K562 (cell line): ENCODE measurements around the gene FGF5. TPM values are rescaled to one million over a fixed set of nuclear protein-coding genes. Genes with fewer than 3 reads are reported as not detected.
A peak's percentile ranks its signal among the peaks of the same experiment; 100 is the strongest.

Experiments
- ARID1B ChIP-seq: fragments of 450-650 bp; IDR thresholded peaks from 2 replicates; pipeline ENCODE4 v1.6.1; 2016; ENCODE audit warnings: antibody characterized with exemption, mild to moderate bottlenecking, inconsistent platforms
- CCAR2 ChIP-seq: fragments of 200-400 bp; formaldehyde crosslinking; IDR thresholded peaks from 2 replicates; pipeline ENCODE4 v1.6.1; 2017; ENCODE audit warnings: mild to moderate bottlenecking, low read depth, low read length
- CHD2 ChIP-seq: IDR thresholded peaks from 2 replicates; pipeline ENCODE4 v1.6.1; 2011; ENCODE audit warnings: low read depth, low read length
- FOSL1 ChIP-seq: fragments of 200-800 bp; sonication (Bioruptor generic); conservative IDR thresholded peaks from 2 replicates; pipeline ENCODE4 v1.6.1; 2016; ENCODE audit warnings: missing genetic modification characterization, missing compliant biosample characterization
- FOXM1 ChIP-seq, 2 experiments: fragments of 450-650 bp in 1 of 2; sonication (generic) in 1 of 2; formaldehyde crosslinking in 1 of 2; IDR thresholded peaks; 2 replicates each; pipeline versions ENCODE4 v1.6.1 to v1.9.0; 2017 to 2022; ENCODE audit warnings: low read depth in 2 of 2, mild to moderate bottlenecking in 2 of 2, missing genetic modification reagents in 1 of 2, moderate library complexity in 1 of 2
- NR4A1 ChIP-seq, 2 experiments: fragments of 250-450 bp in 1 of 2; fragments of 450-650 bp in 1 of 2; sonication (Bioruptor Pico) in 1 of 2; IDR thresholded peaks; 2 replicates each; pipeline versions ENCODE4 v1.4.0 to v1.6.1; 2016 to 2020; ENCODE audit warnings: mild to moderate bottlenecking in 2 of 2, missing compliant biosample characterization in 1 of 2, missing genetic modification characterization in 1 of 2, moderate library complexity in 1 of 2
- PREB ChIP-seq: sonication (generic); formaldehyde crosslinking; IDR thresholded peaks from 2 replicates; pipeline ENCODE4 v1.8.1; 2023; ENCODE audit warnings: mild to moderate bottlenecking, missing genetic modification reagents
- RUNX1 ChIP-seq: sonication (generic); IDR thresholded peaks from 2 replicates; pipeline ENCODE4 v1.6.1; 2016; ENCODE audit warnings: antibody characterized with exemption, low read depth
- SMAD1 ChIP-seq: fragments of 150-350 bp; IDR thresholded peaks from 2 replicates; pipeline ENCODE4 v1.6.1; 2014; ENCODE audit warnings: low read length, low read depth; ENCODE audit not compliant: partially characterized antibody
- SOX6 ChIP-seq: fragments of 450-650 bp; IDR thresholded peaks from 2 replicates; pipeline ENCODE4 v1.6.1; 2014; ENCODE audit warnings: mild to moderate bottlenecking
- ZC3H11A ChIP-seq: IDR thresholded peaks from 2 replicates; pipeline ENCODE4 v1.6.1; 2012; ENCODE audit warnings: low read depth, low read length, improper control_type of control experiment
- ZNF717 ChIP-seq: fragments of 250-450 bp; sonication (Bioruptor Pico); IDR thresholded peaks from 2 replicates; pipeline ENCODE4 v1.5.0; 2021
- polyA plus RNA-seq, 8 experiments: library from polyadenylated mRNA; depleted of rRNA in 4 of 8; stranded (reverse) in 5 of 8; unstranded in 3 of 8; fragments of >200 nt; fragmentation: Nextera tagmentation in 2 of 8; fragmentation: Illumina TruSeq in 1 of 8; extraction: Ambion mirVana in 2 of 8; extraction: Trizol in 1 of 8; gene quantifications; 2 replicates each; pipeline versions ENCODE4 v1.2.1 to v1.2.3, GENCODE V29; 2011 to 2014; ENCODE audit warnings: inconsistent platforms in 1 of 8, missing spikeins in 1 of 8
- total RNA-seq, 7 experiments: library from RNA; depleted of rRNA in 6 of 7; stranded (reverse); fragments of >200 nt in 6 of 7; fragmentation: Illumina TruSeq in 2 of 7; extraction: Trizol in 2 of 7; gene quantifications; 2 replicates each; pipeline versions ENCODE4 v1.2.1 to v1.2.3, GENCODE V29; 2011 to 2021; ENCODE audit warnings: low replicate concordance in 1 of 7
- TF ChIP-seq, protein P1 (sequence below), 2 experiments: fragments of 200-800 bp in 1 of 2; sonication (Bioruptor generic) in 1 of 2; sonication (generic) in 1 of 2; formaldehyde crosslinking in 1 of 2; IDR thresholded peaks in 1 of 2; conservative IDR thresholded peaks in 1 of 2; 2 replicates each; pipeline versions ENCODE4 v1.5.0 to v1.6.1; 2016 to 2020; ENCODE audit warnings: missing compliant biosample characterization in 1 of 2, missing genetic modification characterization in 1 of 2, missing genetic modification reagents in 1 of 2
- TF ChIP-seq, protein P2 (sequence below): fragments of 450-650 bp; IDR thresholded peaks from 2 replicates; pipeline ENCODE4 v1.6.1; 2017; ENCODE audit warnings: antibody characterized with exemption, mild to moderate bottlenecking
- TF ChIP-seq, protein P3 (sequence below): sonication (generic); formaldehyde crosslinking; IDR thresholded peaks from 2 replicates; pipeline ENCODE4 v1.8.0; 2022; ENCODE audit warnings: missing genetic modification reagents, mild to moderate bottlenecking, moderate library complexity, borderline replicate concordance

FGF5 gene
- total and polyA plus RNA-seq, 9 of the 15 experiments (the other 6 are each of a cell fraction or from before 2014, with no cell fraction given): 0.38 to 2.7 (median 1.1) TPM

GRCh38 chr4:80253510-80253909, 13.0 kb upstream of the FGF5 start (continued):
- TF ChIP-seq CHD2 (no peak), CCAR2 (no peak), ZC3H11A (no peak), PREB (no peak), SMAD1 (peak; percentile 63), NR4A1 (CRISPR knock-in tag; IDR thresholded peaks at IDR 0.05) (no peak), NR4A1 (tag; IDR thresholded peaks at IDR 0.05) (0 out of 2 replicates have a peak, but pooled peaks have one; percentile 38), RUNX1 (no peak), FOXM1 (IDR thresholded peaks at IDR 0.05; ENCODE audit: low read depth) (peak; percentile 97), FOXM1 (CRISPR knock-in tag; IDR thresholded peaks at IDR 0.05; ENCODE audit: low read depth) (no peak), FOSL1 (peak; percentile 73), ZNF717 (no peak), ARID1B (peak; percentile 98), SOX6 (peak; percentile 95)
- TF ChIP-seq, protein P1, sequence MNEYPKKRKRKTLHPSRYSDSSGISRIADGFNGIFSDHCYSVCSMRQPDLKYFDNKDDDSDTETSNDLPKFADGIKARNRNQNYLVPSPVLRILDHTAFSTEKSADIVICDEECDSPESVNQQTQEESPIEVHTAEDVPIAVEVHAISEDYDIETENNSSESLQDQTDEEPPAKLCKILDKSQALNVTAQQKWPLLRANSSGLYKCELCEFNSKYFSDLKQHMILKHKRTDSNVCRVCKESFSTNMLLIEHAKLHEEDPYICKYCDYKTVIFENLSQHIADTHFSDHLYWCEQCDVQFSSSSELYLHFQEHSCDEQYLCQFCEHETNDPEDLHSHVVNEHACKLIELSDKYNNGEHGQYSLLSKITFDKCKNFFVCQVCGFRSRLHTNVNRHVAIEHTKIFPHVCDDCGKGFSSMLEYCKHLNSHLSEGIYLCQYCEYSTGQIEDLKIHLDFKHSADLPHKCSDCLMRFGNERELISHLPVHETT (CRISPR knock-in tag; conservative IDR thresholded peaks at IDR 0.05 in 1 of 2, IDR thresholded peaks at IDR 0.05 in 1 of 2): peak in 1 of 2 experiments; percentile 79; a peak in 2 of 4 replicates
- TF ChIP-seq, protein P2, sequence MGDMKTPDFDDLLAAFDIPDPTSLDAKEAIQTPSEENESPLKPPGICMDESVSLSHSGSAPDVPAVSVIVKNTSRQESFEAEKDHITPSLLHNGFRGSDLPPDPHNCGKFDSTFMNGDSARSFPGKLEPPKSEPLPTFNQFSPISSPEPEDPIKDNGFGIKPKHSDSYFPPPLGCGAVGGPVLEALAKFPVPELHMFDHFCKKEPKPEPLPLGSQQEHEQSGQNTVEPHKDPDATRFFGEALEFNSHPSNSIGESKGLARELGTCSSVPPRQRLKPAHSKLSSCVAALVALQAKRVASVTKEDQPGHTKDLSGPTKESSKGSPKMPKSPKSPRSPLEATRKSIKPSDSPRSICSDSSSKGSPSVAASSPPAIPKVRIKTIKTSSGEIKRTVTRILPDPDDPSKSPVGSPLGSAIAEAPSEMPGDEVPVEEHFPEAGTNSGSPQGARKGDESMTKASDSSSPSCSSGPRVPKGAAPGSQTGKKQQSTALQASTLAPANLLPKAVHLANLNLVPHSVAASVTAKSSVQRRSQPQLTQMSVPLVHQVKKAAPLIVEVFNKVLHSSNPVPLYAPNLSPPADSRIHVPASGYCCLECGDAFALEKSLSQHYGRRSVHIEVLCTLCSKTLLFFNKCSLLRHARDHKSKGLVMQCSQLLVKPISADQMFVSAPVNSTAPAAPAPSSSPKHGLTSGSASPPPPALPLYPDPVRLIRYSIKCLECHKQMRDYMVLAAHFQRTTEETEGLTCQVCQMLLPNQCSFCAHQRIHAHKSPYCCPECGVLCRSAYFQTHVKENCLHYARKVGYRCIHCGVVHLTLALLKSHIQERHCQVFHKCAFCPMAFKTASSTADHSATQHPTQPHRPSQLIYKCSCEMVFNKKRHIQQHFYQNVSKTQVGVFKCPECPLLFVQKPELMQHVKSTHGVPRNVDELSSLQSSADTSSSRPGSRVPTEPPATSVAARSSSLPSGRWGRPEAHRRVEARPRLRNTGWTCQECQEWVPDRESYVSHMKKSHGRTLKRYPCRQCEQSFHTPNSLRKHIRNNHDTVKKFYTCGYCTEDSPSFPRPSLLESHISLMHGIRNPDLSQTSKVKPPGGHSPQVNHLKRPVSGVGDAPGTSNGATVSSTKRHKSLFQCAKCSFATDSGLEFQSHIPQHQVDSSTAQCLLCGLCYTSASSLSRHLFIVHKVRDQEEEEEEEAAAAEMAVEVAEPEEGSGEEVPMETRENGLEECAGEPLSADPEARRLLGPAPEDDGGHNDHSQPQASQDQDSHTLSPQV: no peak
- TF ChIP-seq, protein P3, sequence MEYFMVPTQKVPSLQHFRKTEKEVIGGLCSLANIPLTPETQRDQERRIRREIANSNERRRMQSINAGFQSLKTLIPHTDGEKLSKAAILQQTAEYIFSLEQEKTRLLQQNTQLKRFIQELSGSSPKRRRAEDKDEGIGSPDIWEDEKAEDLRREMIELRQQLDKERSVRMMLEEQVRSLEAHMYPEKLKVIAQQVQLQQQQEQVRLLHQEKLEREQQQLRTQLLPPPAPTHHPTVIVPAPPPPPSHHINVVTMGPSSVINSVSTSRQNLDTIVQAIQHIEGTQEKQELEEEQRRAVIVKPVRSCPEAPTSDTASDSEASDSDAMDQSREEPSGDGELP (CRISPR knock-in tag): peak; percentile 71
